Fibroblast of skin of left quadriceps (primary cell): ENCODE results near the gene LHX2.

ENCODE experiments used
- DNase-seq, 2 experiments: peaks; one replicate each; pipeline ENCODE4 v3.0.0-alpha.2; 2013; ENCODE audit warnings: low read depth in 2 of 2

LHX2 gene

GRCh38 chr9:123998970-123999621 lies 12.5 kb upstream of the LHX2 start:
- DNase-seq: no peak

GRCh38 chr9:123999661-124000060 lies 11.9 kb upstream of the LHX2 start:
- no peak for DNase-seq

GRCh38 chr9:124000161-124000783 lies 11.3 kb upstream of the LHX2 start:
- no peak for DNase-seq

- DNase-seq: no peak
These were observed 10.6 kb upstream of the LHX2 start for GRCh38 chr9:124000784-124001457.

- DNase-seq: no peak
These were observed 10.1 kb upstream of the LHX2 start for GRCh38 chr9:124001458-124001799.

GRCh38 chr9:124001866-124002525 lies 9.6 kb upstream of the LHX2 start:
- no peak for DNase-seq

GRCh38 chr9:124003636-124004349 lies 7.8 kb upstream of the LHX2 start:
- no peak for DNase-seq

GRCh38 chr9:124004593-124004992 lies 7.0 kb upstream of the LHX2 start:
- no peak for DNase-seq

- DNase-seq: no peak
These were observed 6.4 kb upstream of the LHX2 start for GRCh38 chr9:124005029-124005771.

GRCh38 chr9:124006448-124007361 lies 4.9 kb upstream of the LHX2 start:
- DNase-seq: no peak

- no peak for DNase-seq
These were observed 3.8 kb upstream of the LHX2 start for GRCh38 chr9:124007565-124008302.

GRCh38 chr9:124008303-124008693 lies 3.3 kb upstream of the LHX2 start:
- no peak for DNase-seq

- no peak for DNase-seq
These were observed 2.7 kb upstream of the LHX2 start for GRCh38 chr9:124008694-124009530.

GRCh38 chr9:124009531-124010217 lies 1.9 kb upstream of the LHX2 start:
- no peak for DNase-seq

GRCh38 chr9:124010303-124010664 lies 1.3 kb upstream of the LHX2 start:
- no peak for DNase-seq

GRCh38 chr9:124010665-124011321 lies 775 bp upstream of the LHX2 start:
- DNase-seq: no peak
